ENCODE measurements around the gene MAGEA2.

DNA sequence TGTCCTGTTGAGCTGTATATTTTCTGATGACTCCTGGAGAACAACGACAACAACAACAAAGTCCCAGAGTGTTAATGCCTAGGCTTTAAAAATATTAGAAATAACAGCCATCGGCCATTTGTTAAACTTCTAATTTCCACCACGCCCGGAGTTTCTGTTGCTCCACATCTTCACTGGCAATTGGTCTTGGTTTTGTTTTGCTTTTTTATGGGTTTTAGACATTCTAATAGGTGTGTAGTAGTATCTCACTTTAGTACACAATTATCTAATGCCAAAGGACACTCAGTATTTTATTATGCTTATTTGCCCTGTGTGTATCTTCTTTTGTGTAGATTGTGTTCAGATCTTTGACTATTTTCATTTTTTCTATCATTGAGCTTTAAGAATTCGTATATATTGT is 15.1 kb downstream of the MAGEA2 start:
- TF ChIP-seq CTCF (IDR thresholded peaks at IDR 0.05) (no peak), POLR2AphosphoS5 (IDR thresholded peaks at IDR 0.05) (no peak), EP300 (IDR thresholded peaks at IDR 0.05) (no peak)

Data from upper lobe of left lung (tissue), 4 donors.